GM12878 (cell line): ENCODE measurements around the gene FGF19. TPM values are rescaled to one million over a fixed set of nuclear protein-coding genes. Genes with fewer than 3 reads are reported as not detected.
A peak's percentile ranks its signal among the peaks of the same experiment; 100 is the strongest.

Experiments
- ATF2 ChIP-seq: IDR thresholded peaks from 2 replicates; pipeline ENCODE4 v1.6.1; 2012; ENCODE audit warnings: low read length, inconsistent platforms
- BACH1 ChIP-seq: fragments of 450-650 bp; IDR thresholded peaks from 2 replicates; pipeline ENCODE4 v1.6.1; 2017; ENCODE audit warnings: mild to moderate bottlenecking, borderline replicate concordance
- CREM ChIP-seq: IDR thresholded peaks from 2 replicates; pipeline ENCODE4 v1.6.1; 2014; ENCODE audit warnings: antibody characterized with exemption, low read depth
- NBN ChIP-seq: fragments of 450-650 bp; IDR thresholded peaks from 2 replicates; pipeline ENCODE4 v1.6.1; 2016
- PRDM15 ChIP-seq: fragments of 450-650 bp; formaldehyde crosslinking; IDR thresholded peaks from 2 replicates; pipeline ENCODE4 v1.4.0; 2020; ENCODE audit warnings: mild to moderate bottlenecking, moderate library complexity
- RB1 ChIP-seq: fragments of 450-650 bp; formaldehyde crosslinking; IDR thresholded peaks from 2 replicates; pipeline ENCODE4 v1.6.1; 2017; ENCODE audit warnings: mild to moderate bottlenecking, borderline replicate concordance
- RELB ChIP-seq: fragments of 450-650 bp; IDR thresholded peaks from 2 replicates; pipeline ENCODE4 v1.6.1; 2017; ENCODE audit warnings: low read depth, mild to moderate bottlenecking, moderate library complexity
- RFX5 ChIP-seq: IDR thresholded peaks from 2 replicates; pipeline ENCODE4 v1.6.1; 2011; ENCODE audit warnings: low read depth, low read length, improper control_type of control experiment
- RUNX3 ChIP-seq: IDR thresholded peaks from 2 replicates; pipeline ENCODE4 v1.6.1; 2012; ENCODE audit warnings: low read length, inconsistent platforms
- SP1 ChIP-seq: IDR thresholded peaks from one replicate; pipeline ENCODE4 v1.6.1; 2011; ENCODE audit warnings: low read depth, low read length
- ZBTB40 ChIP-seq: fragments of 450-650 bp; IDR thresholded peaks from 2 replicates; pipeline ENCODE4 v1.6.1; 2016; ENCODE audit warnings: mild to moderate bottlenecking, moderate library complexity, borderline replicate concordance
- ZNF384 ChIP-seq: IDR thresholded peaks from 2 replicates; pipeline ENCODE4 v1.6.1; 2012; ENCODE audit warnings: low read depth, mild to moderate bottlenecking, low read length, improper control_type of control experiment, borderline replicate concordance
- ZNF687 ChIP-seq: fragments of 450-650 bp; IDR thresholded peaks from 2 replicates; pipeline ENCODE4 v1.6.1; 2017; ENCODE audit warnings: mild to moderate bottlenecking, moderate library complexity
- polyA plus RNA-seq, 11 experiments: library from polyadenylated mRNA; depleted of rRNA in 4 of 11; unstranded in 6 of 11; stranded (reverse) in 5 of 11; fragments of >200 nt; fragmentation: Nextera tagmentation in 4 of 11; fragmentation: Illumina TruSeq in 1 of 11; extraction: Ambion mirVana in 4 of 11; extraction: Trizol in 1 of 11; gene quantifications; 1 replicate in 1 of 11; 2 replicates in 10 of 11; pipeline versions ENCODE4 v1.2.1 to v1.2.3, GENCODE V29; 2011 to 2016; ENCODE audit warnings: inconsistent platforms in 2 of 11, missing spikeins in 2 of 11, low read depth in 1 of 11
- total RNA-seq, 4 experiments: library from RNA; depleted of rRNA in 3 of 4; stranded (reverse); fragments of >200 nt in 3 of 4; fragmentation: Illumina TruSeq in 1 of 4; extraction: Trizol in 1 of 4; gene quantifications; 2 replicates each; pipeline versions ENCODE4 v1.2.1 to v1.2.3, GENCODE V29; 2013 to 2021

Gene FGF19
- total and polyA plus RNA-seq, 10 of the 15 experiments (the other 5 are each of a cell fraction or from before 2014, with no cell fraction given), result 0.08 TPM; not detected in 9

GRCh38 chr11:69674886-69675714, 28.7 kb downstream of the FGF19 start, which contains the start of gene LTO1 (continued):
- TF ChIP-seq RB1 (no peak; the same call in 1 of the 2 replicates), NBN (0 out of 2 replicates have a peak, but pooled peaks have one; percentile 36), RELB (peak; percentile 80; the same call in 1 of the 2 replicates), SP1 (peak; percentile 72), PRDM15 (CRISPR knock-in tag) (no peak), ZNF384 (no peak), ZNF687 (peak; percentile 62), RUNX3 (no peak), CREM (no peak), ATF2 (no peak), ZBTB40 (peak; percentile 60; the same call in 1 of the 2 replicates), BACH1 (peak; percentile 41; the same call in 1 of the 2 replicates), RFX5 (0 out of 2 replicates have a peak, but pooled peaks have one; percentile 12)
